Measurements from ENCODE around the gene ZNF442. TPM values are rescaled to one million over a fixed set of nuclear protein-coding genes. Genes with fewer than 3 reads are reported as not detected.
A peak's percentile ranks its signal among the peaks of the same experiment; 100 is the strongest.
"Not testable (repeated sequence)": the region's sequence is repeated elsewhere in the genome, so short reads cannot be mapped to it uniquely, and the experiment has no call there.

The ZNF442 gene
- under 1 TPM; 0.52 to 0.67 TPM for total RNA-seq
- 0.32 TPM for polyA plus RNA-seq (2013, experiment 1 of 2)
- 0.83 TPM for polyA plus RNA-seq (2013, experiment 2 of 2)
- total RNA-seq = 0.22 to 14.3 (median 2.5) reads per million in 172 experiments

DNA sequence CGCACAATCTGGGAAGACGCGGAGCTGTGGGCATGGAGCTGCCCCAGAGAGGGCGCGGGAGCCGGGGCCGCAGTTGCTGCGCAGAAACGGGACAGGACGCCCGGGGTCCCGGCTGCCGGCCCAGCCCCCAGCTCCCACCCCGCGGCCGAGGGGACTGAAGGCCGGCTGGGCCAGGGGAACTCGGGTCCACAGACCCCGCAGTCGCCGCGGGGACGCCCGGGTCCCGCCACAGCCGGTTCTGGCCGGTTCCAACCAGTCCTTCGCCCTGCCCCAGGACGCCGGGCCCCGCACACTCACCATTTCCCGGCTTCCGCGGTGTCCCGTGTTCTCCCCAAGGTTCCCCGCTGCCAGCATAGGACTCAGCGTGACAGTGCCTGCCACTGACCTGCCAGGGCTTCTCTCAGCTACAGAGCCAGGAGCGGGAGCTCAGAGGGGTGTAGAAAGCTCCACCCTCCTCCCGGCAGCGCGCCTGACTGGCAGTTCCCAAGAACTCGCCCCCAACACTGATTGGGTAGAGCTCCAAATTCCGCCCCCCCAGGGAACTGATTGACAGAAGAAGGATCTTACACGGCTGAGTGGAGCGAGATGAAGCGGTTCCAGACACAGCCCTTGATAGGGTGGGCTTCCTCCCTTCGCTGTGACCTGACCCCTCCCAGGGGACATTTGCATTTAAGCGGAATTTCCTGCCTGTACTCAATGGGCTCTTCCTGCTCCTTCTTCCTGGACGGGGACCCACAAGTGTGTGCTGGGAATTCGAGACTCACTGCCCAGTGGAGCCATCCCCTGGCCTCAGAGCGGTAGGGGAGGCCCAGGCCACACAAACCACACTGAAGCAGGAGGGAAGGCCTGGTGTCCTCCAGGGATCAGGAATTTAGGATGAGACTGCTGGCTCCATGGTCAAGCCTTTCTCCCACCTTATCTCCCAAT, at the start of gene ZNF442:
Gene ZNF442 (minus strand): TSS at position 448 of the 927 bp plus-strand sequence. CDS start 2,052 bp downstream, outside the sequence.
- H3K27ac ChIP-seq (ENCODE audit: low read depth in 1 of 2, low read length in 2 of 2) = no peak within 1 kb of the TSS

DNA sequence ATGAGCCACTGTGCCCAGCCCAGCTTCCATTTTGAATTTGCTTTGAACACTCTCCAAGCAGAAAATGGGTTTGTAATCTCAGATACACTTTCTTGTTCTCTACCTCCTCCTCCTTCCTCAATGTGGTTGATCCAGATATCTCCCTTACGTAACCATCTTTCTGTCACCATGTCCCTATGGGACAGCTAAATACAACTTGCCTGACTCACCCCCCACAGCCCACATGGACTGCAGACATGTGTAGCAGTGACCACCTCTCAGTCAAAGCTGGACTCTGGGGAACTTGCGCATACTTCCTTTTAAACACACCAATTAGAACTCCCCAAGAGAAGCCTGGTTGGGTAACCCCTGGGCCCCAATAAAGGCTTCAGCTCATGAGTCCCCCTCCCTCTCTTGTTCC, 46.4 kb upstream of the ZNF442 start:
- intact Hi-C loops (cut with DNase I, micrococcal nuclease) = no loop called here
- Mint-ChIP-seq H3K9me3 (peaks cover 10% of the 10 kb centered on the region), H3K4me3 (no peak overlapping the region), H3K27ac (no peak overlapping the region), H3K36me3 (ENCODE audit: low read depth) (peaks cover 17% of the 10 kb centered on the region), H3K27me3 (no peaks in the 10 kb centered on the region), H3K4me1 (ENCODE audit: low read depth) (no peaks in the 10 kb centered on the region)
- Histone ChIP-seq H3K4me3 (ENCODE audit: low read length) (no peak overlapping the region), H3K4me1 (ENCODE audit: insufficient read depth, low read length) (no peaks in the 10 kb centered on the region), H3K27me3 (ENCODE audit: control insufficient read depth in 1 of 2, insufficient read depth in 2 of 2, low read length in 2 of 2) (no peaks in the 10 kb centered on the region), H3K36me3 (ENCODE audit: insufficient read depth, low read length) (no peaks in the 10 kb centered on the region), H3K27ac (ENCODE audit: low read depth in 1 of 2, low read length in 2 of 2) (no peak overlapping the region), H3K9me3 (ENCODE audit: control insufficient read depth in 1 of 2, insufficient read depth in 1 of 2, low read length in 2 of 2) (peaks cover 0 to 6% of the 10 kb centered on the region in 2 experiments)
- TF ChIP-seq, protein P1, sequence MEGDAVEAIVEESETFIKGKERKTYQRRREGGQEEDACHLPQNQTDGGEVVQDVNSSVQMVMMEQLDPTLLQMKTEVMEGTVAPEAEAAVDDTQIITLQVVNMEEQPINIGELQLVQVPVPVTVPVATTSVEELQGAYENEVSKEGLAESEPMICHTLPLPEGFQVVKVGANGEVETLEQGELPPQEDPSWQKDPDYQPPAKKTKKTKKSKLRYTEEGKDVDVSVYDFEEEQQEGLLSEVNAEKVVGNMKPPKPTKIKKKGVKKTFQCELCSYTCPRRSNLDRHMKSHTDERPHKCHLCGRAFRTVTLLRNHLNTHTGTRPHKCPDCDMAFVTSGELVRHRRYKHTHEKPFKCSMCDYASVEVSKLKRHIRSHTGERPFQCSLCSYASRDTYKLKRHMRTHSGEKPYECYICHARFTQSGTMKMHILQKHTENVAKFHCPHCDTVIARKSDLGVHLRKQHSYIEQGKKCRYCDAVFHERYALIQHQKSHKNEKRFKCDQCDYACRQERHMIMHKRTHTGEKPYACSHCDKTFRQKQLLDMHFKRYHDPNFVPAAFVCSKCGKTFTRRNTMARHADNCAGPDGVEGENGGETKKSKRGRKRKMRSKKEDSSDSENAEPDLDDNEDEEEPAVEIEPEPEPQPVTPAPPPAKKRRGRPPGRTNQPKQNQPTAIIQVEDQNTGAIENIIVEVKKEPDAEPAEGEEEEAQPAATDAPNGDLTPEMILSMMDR (IDR thresholded peaks at IDR 0.05) = no peak
- DNase-seq = no peak
- ChIA-PET POLR2A (no interaction called here), CTCF (no interaction called here)
- no peak for ATAC-seq (ENCODE audit: poor library complexity)

More for the DNA sequence above, at the start of gene ZNF442:
- Mint-ChIP-seq H3K27ac (peak within 1 kb of the TSS; percentile 34), H3K4me3 (peak within 1 kb of the TSS; percentile 95), H3K27me3 (no peaks in the 10 kb centered on the region), H3K36me3 (ENCODE audit: low read depth) (peaks cover 12% of the 10 kb centered on the region), H3K4me1 (ENCODE audit: low read depth) (peaks cover 25% of the 10 kb centered on the region), H3K9me3 (no peaks in the 10 kb centered on the region)
- ATAC-seq (ENCODE audit: poor library complexity) (peak; percentile 96), DNase-seq (peak; percentile 65 to 89 (median 75))
- Histone ChIP-seq H3K4me1 (ENCODE audit: insufficient read depth, low read length) (peaks cover 19% of the 10 kb centered on the region), H3K36me3 (ENCODE audit: insufficient read depth, low read length) (no peaks in the 10 kb centered on the region), H3K4me3 (ENCODE audit: low read length) (peak within 1 kb of the TSS; percentile 71), H3K9me3 (ENCODE audit: control insufficient read depth in 1 of 2, insufficient read depth in 1 of 2, low read length in 2 of 2) (peaks cover 0 to 7% of the 10 kb centered on the region in 2 experiments), H3K27me3 (ENCODE audit: control insufficient read depth in 1 of 2, insufficient read depth in 2 of 2, low read length in 2 of 2) (no peaks in the 10 kb centered on the region)
- TF ChIP-seq, protein P1 (IDR thresholded peaks at IDR 0.05) = no peak
- POLR2A ChIA-PET = interaction anchor here (0.7 to 1.5 kb wide), 6 partner anchors 33 to 203 kb away, joined by 3 to 21 read pairs (median 4); partner anchors contain the start of genes ZNF136, ZNF44, ZNF443 and ZNF563
- CTCF ChIA-PET = interaction anchor here (1.4 to 2.1 kb wide), 3 partner anchors 32 to 130 kb away, joined by 3 to 6 read pairs (median 5); partner anchors contain the start of gene ZNF563
- intact Hi-C loops (cut with DNase I, micrococcal nuclease) = loop anchor here in 1 of 2 experiments (2.0 kb wide), 1 partner anchor 33 kb away; the partner anchor contains the start of gene ZNF563

DNA sequence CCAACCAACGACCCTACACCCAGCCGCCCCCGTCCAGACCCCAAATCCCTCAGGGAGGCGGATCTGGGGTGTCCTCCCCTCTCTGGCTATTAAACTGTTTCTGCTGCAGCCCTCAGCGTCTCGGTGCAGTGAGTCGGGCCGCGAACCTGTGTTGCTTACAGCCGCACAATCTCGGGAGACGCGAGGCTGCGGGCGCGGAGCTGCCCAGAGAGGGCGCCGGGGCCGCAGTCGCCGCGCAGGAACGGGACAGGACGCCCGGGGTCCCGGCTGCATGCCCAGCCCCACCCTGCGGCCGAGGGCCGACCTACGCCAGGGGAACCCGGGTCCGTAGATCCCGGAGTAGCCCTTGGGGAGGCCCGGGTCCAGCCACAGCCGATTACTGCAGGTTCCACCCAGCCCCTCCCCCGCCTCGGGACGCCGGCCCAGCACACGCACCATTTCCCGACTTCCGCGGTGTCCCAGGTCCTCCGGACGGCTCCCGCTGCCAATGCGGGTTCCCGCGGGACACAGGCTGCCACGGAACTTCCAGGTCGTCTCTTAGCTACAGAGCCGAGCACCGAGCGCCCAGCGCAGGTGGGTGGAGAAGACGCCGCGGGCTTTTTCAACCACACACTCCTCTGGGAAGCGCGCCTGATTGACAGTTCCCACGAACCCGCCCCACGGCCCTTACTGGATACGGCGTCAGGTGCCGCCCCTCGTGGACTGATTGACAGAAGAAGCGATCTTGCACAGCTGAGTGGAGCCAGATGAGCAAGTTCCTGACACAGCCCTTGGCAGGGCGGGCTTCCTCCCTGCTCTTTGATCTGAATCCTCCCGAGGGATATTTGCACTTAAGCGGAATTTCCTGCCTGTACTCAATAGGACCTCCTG, 35.4 kb upstream of the ZNF442 start, which contains the start of gene ZNF799:
Gene ZNF799 (minus strand): TSS at position 639 of the 870 bp plus-strand sequence. CDS start 201 bp downstream, at position 438.
- Histone ChIP-seq H3K27ac (ENCODE audit: low read depth in 1 of 2, low read length in 2 of 2) (no peak within 1 kb of the TSS), H3K36me3 (ENCODE audit: insufficient read depth, low read length) (no peaks in the 10 kb centered on the region), H3K4me1 (ENCODE audit: insufficient read depth, low read length) (peaks cover 9% of the 10 kb centered on the region), H3K9me3 (ENCODE audit: control insufficient read depth in 1 of 2, insufficient read depth in 1 of 2, low read length in 2 of 2) (no peaks in the 10 kb centered on the region), H3K27me3 (ENCODE audit: control insufficient read depth in 1 of 2, insufficient read depth in 2 of 2, low read length in 2 of 2) (no peaks in the 10 kb centered on the region), H3K4me3 (ENCODE audit: low read length) (peak within 1 kb of the TSS; percentile 95)
- peaks cover 27% of the 10 kb centered on the region for H3K4me1 Mint-ChIP-seq (ENCODE audit: low read depth)
- H3K36me3 Mint-ChIP-seq (ENCODE audit: low read depth) = peaks cover 30% of the 10 kb centered on the region
- ChIA-PET POLR2A (interaction anchor here (1.0 to 2.2 kb wide), 5 partner anchors 35 to 106 kb away, joined by 3 to 12 read pairs (median 4); partner anchors contain the start of genes ZNF44, ZNF442, ZNF443 and ZNF563), CTCF (interaction anchor here (0.7 kb wide), 1 partner anchor 37 kb away, joined by 3 read pairs; no protein-coding TSS in a partner anchor)
- intact Hi-C loops (cut with DNase I, micrococcal nuclease) = loop anchor here in 1 of 2 experiments (5.0 kb wide), 1 partner anchor 41 kb away; the partner anchor contains the start of gene ZNF443
- ATAC-seq (ENCODE audit: poor library complexity) (peak; percentile 92), DNase-seq (peak; percentile 54 to 90 (median 75))
- H3K27me3 Mint-ChIP-seq = no peaks in the 10 kb centered on the region
- H3K4me3 Mint-ChIP-seq = peak within 1 kb of the TSS; percentile 93
- H3K27ac Mint-ChIP-seq = peak within 1 kb of the TSS; percentile 81
- H3K9me3 Mint-ChIP-seq = peaks cover 3% of the 10 kb centered on the region
- TF ChIP-seq, protein P1 (IDR thresholded peaks at IDR 0.05) = no peak

- peak overlapping the region; percentile 37 for H3K27ac Mint-ChIP-seq
- peak overlapping the region; percentile 95 for H3K4me3 ChIP-seq (ENCODE audit: low read length)
- POLR2A ChIA-PET = interaction anchor here (0.7 to 2.1 kb wide), 2 partner anchors 41 to 476 kb away, joined by 3 to 11 read pairs; partner anchors contain the start of gene ZNF443
- DNase-seq (peak in 4 of 14 experiments; percentile 1 to 48 (median 27)), ATAC-seq (ENCODE audit: poor library complexity) (peak; percentile 35)
- intact Hi-C loops (cut with DNase I, micrococcal nuclease) = loop anchor here in 1 of 2 experiments (5.0 kb wide), 1 partner anchor 42 kb away; the partner anchor contains the start of gene ZNF443
- CTCF ChIA-PET; H3K4me1 ChIP-seq (ENCODE audit: insufficient read depth, low read length); H3K9me3 Mint-ChIP-seq; H3K27me3 ChIP-seq (ENCODE audit: control insufficient read depth in 1 of 2, insufficient read depth in 2 of 2, low read length in 2 of 2); H3K27me3 Mint-ChIP-seq; H3K9me3 ChIP-seq (ENCODE audit: control insufficient read depth in 1 of 2, insufficient read depth in 1 of 2, low read length in 2 of 2); H3K27ac ChIP-seq (ENCODE audit: low read depth in 1 of 2, low read length in 2 of 2); H3K36me3 ChIP-seq (ENCODE audit: insufficient read depth, low read length): not testable (repeated sequence)
- peaks cover 27% of the 10 kb centered on the region for H3K4me1 Mint-ChIP-seq (ENCODE audit: low read depth)
- H3K36me3 Mint-ChIP-seq (ENCODE audit: low read depth) = peaks cover 38% of the 10 kb centered on the region
- peak overlapping the region; percentile 91 for H3K4me3 Mint-ChIP-seq
Observed at GRCh38 chr19:12399901-12400632, 34.6 kb upstream of the ZNF442 start.

All from CD4-positive, alpha-beta T cell (primary cell).